K562 (cell line): ENCODE results near the gene RABL2A.
"Not testable (repeated sequence)": the region's sequence is repeated elsewhere in the genome, so short reads cannot be mapped to it uniquely, and the experiment has no call there.

Experiments used
- CTCF ChIP-seq, 3 experiments: IDR thresholded peaks in 2 of 3; conservative IDR thresholded peaks in 1 of 3; 2 replicates each; pipeline ENCODE4 v1.5.1; 2011 to 2012; ENCODE audit warnings: low read length in 3 of 3, mild to moderate bottlenecking in 3 of 3, control low read depth in 2 of 3, improper control_type of control experiment in 1 of 3, inconsistent platforms in 1 of 3, low read depth in 1 of 3, mixed read lengths in 1 of 3, moderate library complexity in 1 of 3; ENCODE audit not compliant: insufficient read depth in 2 of 3
- HDAC6 ChIP-seq: IDR thresholded peaks from 2 replicates; pipeline ENCODE4 v1.6.1; 2012; ENCODE audit warnings: low read depth, mild to moderate bottlenecking, control low read depth, inconsistent platforms, low read length, moderate library complexity
- JUN ChIP-seq, 2 experiments: sonication (generic) in 1 of 2; formaldehyde crosslinking in 1 of 2; IDR thresholded peaks; 2 replicates each; pipeline versions ENCODE4 v1.6.1 to v1.8.0; 2012 to 2022; ENCODE audit warnings: borderline replicate concordance in 2 of 2, mild to moderate bottlenecking in 2 of 2, improper control_type of control experiment in 1 of 2, low read depth in 1 of 2, low read length in 1 of 2, missing genetic modification reagents in 1 of 2
- POLR2AphosphoS5 ChIP-seq: IDR thresholded peaks from 2 replicates; pipeline ENCODE4 v1.6.1; 2011; ENCODE audit warnings: mild to moderate bottlenecking, low read depth, low read length, moderate library complexity; ENCODE audit not compliant: control insufficient read depth, insufficient read depth
- TFE3 ChIP-seq: fragments of 450-650 bp; formaldehyde crosslinking; IDR thresholded peaks from 2 replicates; pipeline ENCODE4 v1.4.0; 2020; ENCODE audit warnings: mild to moderate bottlenecking, mixed read lengths
- USF2 ChIP-seq: sonication (generic); formaldehyde crosslinking; IDR thresholded peaks from 2 replicates; pipeline ENCODE4 v1.5.0; 2020; ENCODE audit warnings: missing genetic modification reagents
- YY1 ChIP-seq, 3 experiments: IDR thresholded peaks; 2 replicates each; pipeline ENCODE4 v1.6.1; 2011; ENCODE audit warnings: low read length in 2 of 3, mild to moderate bottlenecking in 2 of 3, moderate library complexity in 2 of 3, borderline replicate concordance in 1 of 3, control low read depth in 1 of 3, low read depth in 1 of 3; ENCODE audit not compliant: insufficient read depth in 3 of 3, insufficient replicate concordance in 2 of 3, control insufficient read depth in 1 of 3, insufficient read length in 1 of 3; ENCODE audit errors: extremely low read depth in 1 of 3
- ZNF75A ChIP-seq: fragments of 450-650 bp; formaldehyde crosslinking; IDR thresholded peaks from 2 replicates; pipeline ENCODE4 v1.4.0; 2020; ENCODE audit warnings: mild to moderate bottlenecking
- ZNF830 ChIP-seq: fragments of 250-450 bp; sonication (Bioruptor Pico); IDR thresholded peaks from 2 replicates; pipeline ENCODE4 v1.5.0; 2021; ENCODE audit warnings: mild to moderate bottlenecking

- not testable (repeated sequence) for TF ChIP-seq POLR2AphosphoS5; ZNF830; USF2 (CRISPR knock-in tag); YY1 (IDR thresholded peaks at IDR 0.05; ENCODE audit: borderline replicate concordance in 1 of 3, control insufficient read depth in 1 of 3, extremely low read depth in 1 of 3, insufficient read depth in 3 of 3, insufficient read length in 1 of 3, insufficient replicate concordance in 2 of 3, low read depth in 1 of 3, low read length in 2 of 3); CTCF (IDR thresholded peaks at IDR 0.05 in 2 of 3, conservative IDR thresholded peaks at IDR 0.05 in 1 of 3; ENCODE audit: insufficient read depth in 2 of 3, low read depth in 1 of 3, low read length in 3 of 3); HDAC6; JUN (IDR thresholded peaks at IDR 0.05; ENCODE audit: borderline replicate concordance, low read depth, low read length); JUN (CRISPR knock-in tag; IDR thresholded peaks at IDR 0.05; ENCODE audit: borderline replicate concordance); TFE3 (CRISPR knock-in tag); ZNF75A (CRISPR knock-in tag)
Observed at GRCh38 chr2:113632849-113633345, 5.8 kb downstream of the RABL2A start.
